ENCODE measurements around the gene CCN6.

- TF ChIP-seq POLR2A (IDR thresholded peaks at IDR 0.05; ENCODE audit: low read depth, low read length) (no peak), POLR2AphosphoS5 (IDR thresholded peaks at IDR 0.05; ENCODE audit: low read depth, low read length) (no peak)
Observed at GRCh38 chr6:112044196-112044595, 9.7 kb upstream of the CCN6 start.

Data from GM12892 (cell line).